ENCODE data around the gene SFTPA2.
"Not testable (repeated sequence)": the region's sequence is repeated elsewhere in the genome, so short reads cannot be mapped to it uniquely, and the experiment has no call there.

DNA sequence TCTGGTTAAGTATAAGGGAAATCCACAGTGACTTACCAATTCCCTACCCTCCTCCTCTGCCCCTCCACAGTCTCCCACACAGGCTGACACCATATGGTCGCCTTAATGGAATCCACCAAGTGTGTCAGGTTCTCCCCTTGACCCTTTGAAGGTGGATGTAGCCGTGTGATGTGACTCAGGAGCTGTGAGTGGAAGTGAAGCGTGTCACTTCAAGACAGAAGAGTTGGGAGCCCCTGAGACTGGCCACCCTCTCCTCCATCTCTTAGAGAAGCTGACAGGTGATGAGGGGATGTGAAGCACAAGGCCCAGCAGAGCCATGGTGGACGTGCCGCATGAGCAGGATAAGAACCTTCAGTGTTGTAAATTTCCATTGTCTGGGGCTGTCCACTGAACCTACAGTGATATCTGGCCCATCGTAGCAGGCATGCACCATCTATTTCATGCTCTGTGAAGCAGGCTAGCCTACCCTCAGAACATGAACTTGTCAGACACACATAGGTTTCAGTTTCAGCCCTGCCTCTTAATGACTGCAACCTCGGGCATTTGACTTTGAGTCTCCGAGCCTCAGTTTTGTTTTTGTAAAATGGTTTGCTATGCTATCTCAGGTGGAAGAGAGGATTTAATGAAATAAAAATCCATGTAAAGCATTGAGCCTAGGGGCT lies 35.0 kb downstream of the SFTPA2 start:
- TF ChIP-seq, protein P1, sequence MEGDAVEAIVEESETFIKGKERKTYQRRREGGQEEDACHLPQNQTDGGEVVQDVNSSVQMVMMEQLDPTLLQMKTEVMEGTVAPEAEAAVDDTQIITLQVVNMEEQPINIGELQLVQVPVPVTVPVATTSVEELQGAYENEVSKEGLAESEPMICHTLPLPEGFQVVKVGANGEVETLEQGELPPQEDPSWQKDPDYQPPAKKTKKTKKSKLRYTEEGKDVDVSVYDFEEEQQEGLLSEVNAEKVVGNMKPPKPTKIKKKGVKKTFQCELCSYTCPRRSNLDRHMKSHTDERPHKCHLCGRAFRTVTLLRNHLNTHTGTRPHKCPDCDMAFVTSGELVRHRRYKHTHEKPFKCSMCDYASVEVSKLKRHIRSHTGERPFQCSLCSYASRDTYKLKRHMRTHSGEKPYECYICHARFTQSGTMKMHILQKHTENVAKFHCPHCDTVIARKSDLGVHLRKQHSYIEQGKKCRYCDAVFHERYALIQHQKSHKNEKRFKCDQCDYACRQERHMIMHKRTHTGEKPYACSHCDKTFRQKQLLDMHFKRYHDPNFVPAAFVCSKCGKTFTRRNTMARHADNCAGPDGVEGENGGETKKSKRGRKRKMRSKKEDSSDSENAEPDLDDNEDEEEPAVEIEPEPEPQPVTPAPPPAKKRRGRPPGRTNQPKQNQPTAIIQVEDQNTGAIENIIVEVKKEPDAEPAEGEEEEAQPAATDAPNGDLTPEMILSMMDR (IDR thresholded peaks at IDR 0.05; ENCODE audit: low read depth, low read length), result not testable (repeated sequence)
- not testable (repeated sequence) for TF ChIP-seq EZH2phosphoT487 (IDR thresholded peaks at IDR 0.05; ENCODE audit: low read depth)

All from OCI-LY3 (cell line).